ENCODE results near the gene STAT5B.
A peak's percentile ranks its signal among the peaks of the same experiment; 100 is the strongest.

STAT5B gene

DNA sequence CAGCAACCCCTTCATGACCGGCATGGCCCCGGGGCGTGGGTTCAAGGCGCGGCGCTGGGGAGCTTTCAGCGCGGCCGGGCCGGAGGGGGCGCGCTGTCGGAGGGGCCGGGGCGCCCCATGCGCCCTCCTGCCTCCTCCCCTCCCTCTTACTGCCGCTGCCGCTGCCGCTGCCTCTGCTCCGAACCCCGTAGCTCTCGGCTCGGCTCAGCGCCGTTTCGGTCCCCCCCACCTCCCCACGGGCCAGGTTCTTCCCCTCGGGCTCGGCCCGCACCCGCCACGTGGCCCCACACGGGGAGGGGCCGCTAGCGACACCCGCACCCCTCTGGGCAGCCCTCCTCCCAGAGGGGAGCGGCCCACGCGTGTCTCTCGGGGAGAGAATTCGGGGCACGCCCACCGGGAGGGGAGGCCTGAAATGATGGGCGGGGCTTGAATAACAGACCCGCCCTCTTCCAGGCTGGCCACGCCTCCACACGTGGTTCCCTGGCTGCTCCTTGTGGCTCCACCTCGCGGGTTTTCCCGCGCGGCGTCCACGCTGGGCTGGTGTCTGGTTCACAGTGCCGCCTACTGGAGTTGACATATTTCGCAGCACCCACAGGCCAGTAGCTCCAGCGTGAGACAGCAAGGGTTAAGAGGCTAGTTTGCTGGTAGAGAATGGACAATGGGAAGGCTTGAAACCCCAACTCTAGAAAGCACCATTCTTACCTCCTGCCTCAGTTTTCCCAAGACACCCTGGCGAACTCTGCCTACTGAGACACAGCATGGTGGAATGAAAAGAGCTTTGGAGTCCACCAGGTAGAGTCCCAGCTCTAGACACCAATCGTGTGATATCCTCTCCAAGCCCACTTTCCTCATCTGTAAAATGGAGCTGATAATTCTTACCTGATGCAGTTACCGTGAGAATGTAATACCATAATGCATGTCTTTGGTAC lies 95.0 kb downstream of the STAT5B start, which contains the start of gene KCNH4:
KCNH4 (minus strand) TSS at position 221 of the 929 bp plus-strand sequence; CDS start at position 24, 197 bp downstream.
- DNase-seq (ENCODE audit: low spot score) = no peak
- no peak for FAIRE-seq

DNA sequence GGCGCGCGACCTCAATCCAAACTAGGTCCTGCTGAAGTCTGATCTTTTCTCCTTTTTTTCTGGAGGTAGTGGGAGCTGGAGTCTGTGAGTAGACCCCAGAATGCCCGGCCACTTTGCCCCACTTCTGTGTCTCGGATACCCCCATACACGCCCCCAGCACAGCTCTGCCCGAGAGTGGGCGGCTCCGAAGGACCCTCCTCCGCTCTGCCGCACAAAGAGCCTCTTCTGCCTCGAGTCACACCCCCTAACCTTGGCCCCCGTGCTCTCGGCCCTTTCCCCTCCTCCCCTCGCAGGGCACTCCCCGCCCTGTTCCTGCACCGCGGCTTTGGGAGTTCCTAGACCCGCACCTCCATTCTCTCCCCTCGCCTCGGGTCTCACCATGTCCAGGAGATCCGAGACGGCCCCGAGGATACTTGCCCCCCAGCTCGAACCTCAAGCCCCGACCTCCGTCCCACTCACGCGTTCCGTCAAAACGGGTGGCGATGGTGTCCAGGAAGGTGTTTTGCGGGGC lies 95.7 kb downstream of the STAT5B start:
- no peak for FAIRE-seq
- DNase-seq (ENCODE audit: low spot score) = no peak

DNA sequence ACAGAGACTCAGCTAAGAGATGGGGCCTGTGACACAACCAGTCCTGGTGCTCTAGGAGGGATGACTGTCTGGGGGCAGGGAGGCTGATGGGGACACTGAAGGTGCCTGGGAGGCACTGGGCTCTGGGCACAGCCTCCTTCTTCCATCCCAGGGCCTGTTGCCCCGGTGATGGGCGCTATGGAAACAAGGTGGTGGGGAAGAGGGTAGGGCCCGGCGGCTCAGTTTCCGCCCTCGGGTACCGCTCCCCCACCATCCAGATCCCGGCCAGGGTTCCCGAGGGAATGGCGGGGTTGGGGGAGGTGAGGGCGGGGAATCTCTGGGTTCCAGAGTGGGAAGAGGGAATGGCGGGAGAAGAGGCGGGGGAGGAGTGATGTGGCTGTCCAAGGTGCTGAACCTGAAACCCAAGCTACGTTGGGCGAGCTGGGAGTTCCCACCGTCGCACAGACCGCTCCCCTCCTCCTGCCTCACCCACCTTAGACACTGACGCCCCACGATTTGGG lies 96.2 kb downstream of the STAT5B start:
- no peak for FAIRE-seq
- peak; percentile 66 for DNase-seq (ENCODE audit: low spot score)

DNA sequence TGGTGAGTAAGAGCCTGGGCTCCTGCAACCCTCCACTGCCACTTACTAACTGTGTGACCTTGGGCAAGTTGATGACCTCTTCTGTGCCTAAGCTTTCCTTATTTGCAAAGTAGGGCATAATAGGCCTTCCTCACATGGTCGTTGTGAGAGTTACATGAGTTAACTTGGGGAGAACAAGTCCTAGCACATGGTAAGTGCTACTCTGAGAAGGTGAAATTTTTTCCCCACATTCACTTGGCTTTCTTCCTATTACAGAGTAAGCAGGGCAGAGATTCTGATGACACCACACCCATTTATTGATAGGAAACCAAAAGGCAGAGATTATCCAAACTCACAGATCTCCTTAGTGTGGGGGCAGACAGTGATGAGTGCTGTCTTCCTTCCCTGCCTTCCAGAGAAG lies 96.9 kb downstream of the STAT5B start:
- FAIRE-seq (no peak), DNase-seq (ENCODE audit: low spot score) (no peak)

DNA sequence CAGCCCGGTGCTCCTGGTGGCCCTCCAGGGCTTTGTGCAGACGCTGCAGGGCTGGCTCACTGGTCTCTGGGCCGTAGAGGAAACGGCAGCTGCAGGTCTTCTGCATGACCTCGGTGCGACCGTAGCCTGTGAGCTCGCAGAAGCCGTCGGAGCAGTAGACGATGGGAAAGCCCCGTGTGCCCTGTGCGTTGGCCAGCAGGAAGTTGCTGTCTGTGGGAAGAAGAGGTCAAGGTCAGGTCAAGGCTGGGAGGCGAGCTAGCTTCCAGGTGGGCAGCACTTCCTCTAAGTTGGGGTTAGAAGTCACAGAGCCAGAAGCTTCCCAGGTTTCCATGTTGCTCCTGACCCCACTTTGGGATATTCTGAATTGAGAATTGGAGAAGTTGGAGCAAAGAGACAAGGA lies 97.4 kb downstream of the STAT5B start:
- no peak for FAIRE-seq
- DNase-seq (ENCODE audit: low spot score) = no peak

DNA sequence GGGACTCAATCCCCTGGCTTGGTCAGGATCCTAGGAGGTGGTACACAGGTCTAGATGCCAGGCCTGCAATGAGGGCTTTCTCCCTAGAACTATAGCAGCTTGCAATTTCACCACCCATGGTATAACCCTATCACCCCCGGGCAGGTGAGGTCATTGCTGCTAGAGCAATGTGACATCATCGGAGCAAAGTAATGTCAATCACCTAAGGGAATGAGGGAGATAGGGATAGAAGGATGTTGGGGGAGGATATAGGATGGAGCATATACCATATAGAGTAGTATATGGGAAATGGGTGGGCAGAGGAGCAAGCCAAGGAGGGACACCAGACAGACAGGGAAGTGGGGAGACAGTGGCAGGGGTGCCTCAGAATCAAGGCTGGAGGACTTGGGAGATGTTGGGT lies 98.5 kb downstream of the STAT5B start:
- FAIRE-seq (no peak), DNase-seq (ENCODE audit: low spot score) (no peak)

DNA sequence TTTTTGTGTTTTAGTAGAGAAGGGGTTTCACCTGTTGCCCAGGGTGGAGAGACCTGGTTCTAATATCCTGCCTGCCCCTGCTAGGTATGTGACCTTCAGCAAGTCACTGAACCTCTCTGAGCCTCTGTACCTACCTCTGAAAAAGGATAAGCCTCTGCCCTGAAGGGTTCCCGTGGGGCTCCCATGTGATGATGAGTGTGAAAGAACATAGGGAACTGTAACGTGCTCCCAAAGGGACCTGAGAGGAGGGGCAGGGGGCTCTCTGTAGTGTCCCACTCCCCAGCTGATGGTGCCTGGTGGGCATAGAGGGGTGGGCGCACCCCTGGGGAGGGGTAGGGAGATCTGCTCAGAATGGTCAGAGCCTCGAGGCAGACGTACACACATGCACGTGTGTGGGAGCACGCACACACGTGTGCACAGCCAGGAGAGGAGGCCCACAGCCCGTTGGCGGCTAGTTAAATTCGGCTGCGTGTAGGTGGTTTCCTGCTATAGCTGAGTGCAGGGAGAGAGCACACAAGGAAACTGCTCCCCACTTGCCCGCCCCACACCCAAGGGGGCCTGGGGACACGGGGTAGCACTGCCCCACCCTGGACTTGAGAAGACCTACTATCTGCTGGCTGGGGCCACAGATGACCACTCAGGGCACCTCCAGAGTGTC lies 101.9 kb downstream of the STAT5B start:
- FAIRE-seq = no peak
- no peak for DNase-seq (ENCODE audit: low spot score)

DNA sequence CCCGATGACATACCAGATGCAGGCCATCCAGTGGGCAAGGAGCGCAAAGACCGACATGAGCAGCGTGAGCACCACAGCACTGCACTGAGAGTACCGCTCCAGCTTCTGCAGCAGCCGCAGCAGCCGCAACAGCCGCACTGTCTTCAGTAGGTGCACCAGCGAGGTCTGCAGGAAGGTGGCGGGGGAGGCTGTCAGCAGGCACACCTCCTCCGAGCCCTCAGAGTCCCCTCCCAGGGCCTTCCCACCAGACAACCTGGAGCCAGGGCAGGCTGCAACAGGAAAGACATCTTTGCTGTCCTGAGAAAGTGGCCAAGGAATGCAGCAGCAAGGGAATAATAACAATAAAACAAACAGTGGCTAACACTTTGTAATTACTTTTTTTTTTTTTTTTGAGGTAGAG lies 104.4 kb downstream of the STAT5B start:
- DNase-seq (ENCODE audit: low spot score) (no peak), FAIRE-seq (no peak)

DNA sequence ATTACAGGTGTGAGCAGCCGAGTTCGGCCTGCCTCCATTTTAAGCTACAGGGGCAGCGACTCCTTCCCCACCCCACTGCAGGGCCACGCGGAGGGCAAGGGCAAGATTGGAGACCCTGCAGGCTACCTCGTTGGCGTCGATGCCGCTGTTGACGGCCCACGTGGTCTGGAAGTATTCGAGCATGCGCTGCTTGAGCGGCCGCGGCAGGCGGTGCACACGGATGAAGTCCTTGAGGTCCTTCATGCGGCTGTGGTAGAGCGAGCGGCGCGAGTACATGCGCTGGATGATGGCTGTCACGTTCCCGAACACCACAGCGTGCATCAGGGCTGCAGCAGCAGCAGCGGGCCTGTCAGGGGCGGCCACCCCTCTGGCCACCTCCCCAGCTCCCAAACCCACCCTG lies 106.8 kb downstream of the STAT5B start:
- no peak for DNase-seq (ENCODE audit: low spot score)
- no peak for FAIRE-seq

DNA sequence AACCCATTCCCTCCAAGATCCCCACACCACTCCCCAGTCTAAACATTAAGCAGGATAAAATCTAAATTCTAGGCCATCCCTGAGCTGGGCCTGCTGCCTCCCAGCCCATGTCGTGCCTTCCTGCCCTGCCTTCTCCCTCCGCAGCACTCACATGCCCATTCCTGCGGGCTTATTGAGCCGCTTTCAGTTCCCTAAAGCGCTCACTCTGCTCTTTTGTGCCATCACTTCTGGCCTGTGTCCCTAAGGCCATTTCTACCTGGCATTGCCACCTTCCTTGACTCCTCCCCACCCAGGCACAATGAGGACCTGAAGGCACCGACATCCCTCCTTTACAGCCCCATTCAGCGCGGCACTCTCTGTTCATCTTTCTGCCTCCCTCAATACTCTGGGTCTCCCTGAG lies 108.4 kb downstream of the STAT5B start:
- FAIRE-seq (no peak), DNase-seq (ENCODE audit: low spot score) (no peak)

DNA sequence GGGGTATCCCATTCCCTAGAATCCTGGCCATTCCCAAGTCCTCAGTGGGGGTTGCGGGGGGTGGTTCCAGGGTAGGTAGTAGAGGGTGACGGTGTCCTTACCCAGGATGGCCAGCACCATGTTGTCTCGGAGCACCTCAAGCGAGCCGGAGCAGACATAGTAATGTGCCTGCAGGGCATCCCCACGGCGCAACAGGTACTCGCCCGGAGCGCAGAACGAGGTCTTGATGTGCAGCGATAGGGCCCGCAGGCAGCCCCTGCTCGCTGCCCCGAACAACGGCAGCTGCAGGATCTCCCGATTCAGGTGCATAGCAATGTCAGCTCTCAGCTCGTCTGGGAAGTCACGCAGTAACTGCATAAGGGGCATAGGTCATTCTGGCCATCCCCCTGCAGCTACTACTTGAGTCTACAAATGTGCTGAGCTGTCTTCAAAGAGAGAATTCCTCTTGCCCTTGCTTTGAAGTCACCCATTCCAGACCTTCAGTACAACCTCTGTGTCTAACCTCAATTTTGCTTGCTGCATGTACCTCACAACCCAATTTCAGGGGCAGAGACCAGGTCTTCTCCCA lies 109.9 kb downstream of the STAT5B start:
- FAIRE-seq = no peak
- no peak for DNase-seq (ENCODE audit: low spot score)

DNA sequence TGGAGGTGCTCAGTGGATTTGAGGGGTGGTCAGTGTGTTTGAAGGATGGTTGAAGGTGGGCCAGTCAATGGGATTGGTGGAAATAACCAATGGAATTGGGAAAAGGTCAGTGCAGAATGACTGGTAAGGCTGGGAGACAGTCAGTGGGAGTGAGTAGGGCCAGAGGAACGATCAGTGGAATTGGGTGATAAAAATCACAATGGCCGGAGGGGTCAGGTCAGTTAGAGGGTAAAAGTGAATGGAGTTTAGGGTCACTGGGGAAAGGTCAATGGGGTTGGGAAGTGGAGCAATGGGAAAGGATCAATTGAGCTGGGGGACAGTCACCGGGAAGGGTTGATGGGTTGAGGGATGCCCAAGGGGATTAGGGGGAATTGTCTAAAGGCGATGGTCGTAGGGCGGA lies 110.4 kb downstream of the STAT5B start:
- DNase-seq (ENCODE audit: low spot score) (no peak), FAIRE-seq (no peak)

DNA sequence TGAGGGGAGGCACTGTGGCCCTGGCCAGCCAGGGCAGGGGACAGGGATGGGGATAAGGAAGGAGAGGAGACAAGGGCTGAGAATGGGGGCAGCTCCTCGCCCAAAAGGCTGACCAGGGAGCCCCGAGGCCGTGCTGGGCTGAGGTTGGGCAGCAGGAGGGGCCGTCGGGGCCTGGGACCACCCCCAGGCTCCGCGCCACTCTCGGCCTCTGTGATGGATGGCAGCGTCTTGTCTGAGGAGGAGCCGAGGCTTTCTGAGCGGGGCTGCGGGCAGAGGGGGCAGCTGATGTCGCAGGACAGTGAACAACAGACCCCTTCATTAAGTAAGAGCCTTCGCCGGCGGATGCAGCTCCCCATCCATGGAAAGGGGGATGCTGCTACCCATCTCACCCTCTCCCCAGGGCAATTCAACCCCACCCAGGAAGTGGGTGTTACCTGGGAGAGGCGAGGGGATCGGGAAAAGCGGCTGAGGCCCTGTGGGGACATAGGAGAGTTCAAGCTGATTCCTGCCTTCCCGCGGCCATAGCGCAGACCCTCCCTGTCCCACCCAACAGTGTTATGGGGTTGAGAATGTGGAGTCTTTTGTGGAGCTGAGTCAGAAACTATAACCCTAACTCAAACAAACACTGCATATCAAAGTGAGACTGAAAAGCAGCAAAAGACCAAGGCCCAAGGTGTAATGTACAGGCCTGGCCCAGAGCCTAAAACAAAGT lies 112.3 kb downstream of the STAT5B start:
- FAIRE-seq (no peak), DNase-seq (ENCODE audit: low spot score) (no peak)

DNA sequence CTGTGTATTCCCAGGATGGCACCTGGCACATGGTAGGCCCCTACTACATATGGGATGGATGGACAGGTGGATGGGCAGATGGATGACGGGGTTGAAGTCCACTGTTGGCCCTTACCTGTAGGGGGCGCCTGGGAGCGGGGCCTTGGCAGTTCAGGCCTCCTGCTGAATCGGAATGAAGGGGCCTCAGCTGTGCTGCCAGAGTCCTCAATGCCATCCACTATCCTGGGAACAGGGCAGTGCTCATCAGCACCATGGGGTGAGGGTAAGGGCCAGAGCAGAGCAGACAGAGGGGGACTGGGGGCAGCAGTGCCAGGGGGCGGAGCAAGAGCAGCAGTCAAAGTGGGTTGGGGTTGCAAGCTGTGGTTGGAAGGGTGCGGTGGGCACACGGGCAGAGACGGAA lies 113.1 kb downstream of the STAT5B start:
- no peak for FAIRE-seq
- DNase-seq (ENCODE audit: low spot score) = no peak

DNA sequence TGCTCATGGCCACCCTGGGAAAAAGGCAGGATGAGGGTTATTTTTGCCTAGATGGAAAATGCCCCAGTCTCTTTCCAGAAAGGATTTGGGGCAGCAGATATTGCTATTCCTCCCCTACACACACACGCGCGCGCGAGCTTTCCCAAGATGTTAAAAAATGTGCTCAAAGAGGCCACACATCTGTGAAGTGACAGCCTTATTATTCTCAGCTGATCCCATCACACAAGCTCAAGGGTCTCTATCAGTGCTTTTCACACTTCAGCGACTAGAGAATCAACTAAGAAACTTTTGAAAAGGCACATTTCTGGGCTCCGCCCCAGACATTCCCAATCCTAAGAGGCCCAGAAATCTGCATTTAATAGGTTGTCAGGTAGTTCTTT lies 115.7 kb downstream of the STAT5B start:
- FAIRE-seq = no peak

DNA sequence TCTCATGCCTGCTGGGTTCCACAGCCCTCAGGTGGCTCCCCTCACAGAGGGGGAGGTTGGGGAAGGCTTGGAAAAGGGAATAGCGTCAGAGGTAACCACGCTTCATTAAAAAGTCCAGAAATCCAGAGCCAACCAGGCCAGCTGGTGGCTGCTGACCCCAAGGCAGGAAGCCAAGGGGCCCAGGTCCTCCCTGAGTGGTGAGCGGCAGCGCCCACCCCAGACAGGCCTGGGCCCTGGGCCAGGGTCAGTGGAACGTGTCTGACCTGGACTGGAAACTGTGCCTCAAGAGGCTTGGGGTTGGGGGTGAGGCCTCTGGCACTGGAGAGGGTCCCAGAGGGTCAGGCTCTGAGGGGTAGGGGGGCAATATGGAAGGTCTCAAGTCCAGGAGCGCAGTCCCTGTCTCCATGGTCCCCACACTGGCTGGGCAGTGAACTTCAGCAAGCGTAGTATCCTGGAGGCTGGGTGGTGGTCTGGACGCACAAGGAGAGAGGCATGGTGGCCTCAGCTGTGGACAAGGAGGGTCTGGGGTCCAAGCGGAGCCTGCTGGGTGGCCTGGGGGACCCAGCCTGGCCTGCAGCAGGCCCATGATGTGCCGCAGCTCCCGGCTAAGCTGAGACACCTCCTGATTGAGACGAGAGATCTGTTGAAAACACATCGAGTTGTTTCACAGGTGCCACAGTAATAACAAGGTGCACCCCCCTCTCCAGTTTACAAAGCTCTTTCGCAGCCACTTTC lies 116.2 kb downstream of the STAT5B start:
- FAIRE-seq = no peak
- no peak for DNase-seq (ENCODE audit: low spot score)

More for the DNA sequence above, 115.7 kb downstream of the STAT5B start:
- DNase-seq (ENCODE audit: low spot score) = no peak

DNA sequence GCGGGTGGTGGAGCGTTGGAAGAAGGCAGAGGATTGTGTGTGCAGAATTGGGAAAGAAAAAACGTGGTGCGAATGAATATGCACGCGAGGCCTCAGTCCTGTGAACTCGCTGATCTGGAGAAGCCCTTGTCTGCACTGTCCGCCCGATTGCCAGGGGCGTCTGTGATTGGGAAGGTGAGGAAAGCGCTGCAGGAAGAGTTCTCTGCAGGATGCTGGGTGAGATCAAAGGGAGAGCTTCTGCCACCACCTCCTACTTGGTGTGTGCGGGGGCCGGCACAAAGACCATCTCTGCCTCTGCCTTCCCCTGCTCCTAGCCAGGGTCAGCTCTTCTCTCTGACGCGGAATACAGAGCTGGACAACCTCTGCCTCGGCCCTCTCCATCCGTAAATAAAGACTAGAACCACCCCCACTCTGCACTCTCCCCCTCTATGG lies 120.6 kb downstream of the STAT5B start:
- DNase-seq (ENCODE audit: low spot score) = no peak
- FAIRE-seq = no peak

DNA sequence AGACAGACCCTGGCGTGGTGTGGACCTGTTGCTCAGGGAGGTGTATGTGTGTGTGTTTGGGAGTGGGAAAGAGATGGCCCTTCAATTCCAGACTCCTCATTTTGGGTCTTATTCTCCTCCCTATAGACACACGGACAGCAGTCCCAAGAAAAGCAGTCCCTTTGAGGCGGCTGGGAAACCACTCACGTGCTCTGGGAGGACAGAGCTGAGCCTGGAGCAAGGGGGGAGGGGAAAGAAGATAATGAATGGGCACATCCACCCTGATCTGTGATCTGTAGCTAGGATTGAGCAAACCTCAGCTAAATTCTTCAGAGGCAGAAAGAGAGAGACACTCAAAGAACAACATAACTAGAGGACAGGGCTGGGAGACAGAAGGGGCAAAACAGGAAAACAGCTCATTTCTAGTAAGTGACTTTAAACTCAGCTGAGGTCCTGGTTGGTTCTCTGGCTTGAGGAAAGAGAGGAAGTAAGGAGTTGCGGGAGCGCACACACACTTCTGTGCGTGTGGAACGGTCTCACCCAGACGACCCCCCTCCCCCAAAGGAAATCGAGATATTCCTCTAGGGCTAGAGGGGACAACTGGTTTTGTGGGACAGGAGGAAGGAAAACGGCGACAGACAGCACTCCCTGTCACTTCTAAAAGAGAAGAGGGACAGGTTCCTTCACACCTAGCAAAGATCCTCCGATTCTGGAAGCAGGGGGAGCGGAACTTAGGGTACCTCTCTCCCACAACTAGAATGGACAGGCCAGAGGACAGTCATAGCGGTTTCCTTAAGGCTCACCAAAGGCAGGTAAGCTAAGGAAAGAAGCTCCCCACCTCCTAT lies 122.1 kb downstream of the STAT5B start:
- DNase-seq (ENCODE audit: low spot score) = no peak
- FAIRE-seq = peak; percentile 32

All from urothelium cell line (cell line).